Fibroblast of peridontal ligament (primary cell): ENCODE measurements around the gene B4GAT1.
A peak's percentile ranks its signal among the peaks of the same experiment; 100 is the strongest.

Experiments
- DNase-seq: peaks from one replicate; pipeline ENCODE4 v3.0.0-alpha.2; 2010; ENCODE audit errors: extremely low read depth

B4GAT1 gene

DNA sequence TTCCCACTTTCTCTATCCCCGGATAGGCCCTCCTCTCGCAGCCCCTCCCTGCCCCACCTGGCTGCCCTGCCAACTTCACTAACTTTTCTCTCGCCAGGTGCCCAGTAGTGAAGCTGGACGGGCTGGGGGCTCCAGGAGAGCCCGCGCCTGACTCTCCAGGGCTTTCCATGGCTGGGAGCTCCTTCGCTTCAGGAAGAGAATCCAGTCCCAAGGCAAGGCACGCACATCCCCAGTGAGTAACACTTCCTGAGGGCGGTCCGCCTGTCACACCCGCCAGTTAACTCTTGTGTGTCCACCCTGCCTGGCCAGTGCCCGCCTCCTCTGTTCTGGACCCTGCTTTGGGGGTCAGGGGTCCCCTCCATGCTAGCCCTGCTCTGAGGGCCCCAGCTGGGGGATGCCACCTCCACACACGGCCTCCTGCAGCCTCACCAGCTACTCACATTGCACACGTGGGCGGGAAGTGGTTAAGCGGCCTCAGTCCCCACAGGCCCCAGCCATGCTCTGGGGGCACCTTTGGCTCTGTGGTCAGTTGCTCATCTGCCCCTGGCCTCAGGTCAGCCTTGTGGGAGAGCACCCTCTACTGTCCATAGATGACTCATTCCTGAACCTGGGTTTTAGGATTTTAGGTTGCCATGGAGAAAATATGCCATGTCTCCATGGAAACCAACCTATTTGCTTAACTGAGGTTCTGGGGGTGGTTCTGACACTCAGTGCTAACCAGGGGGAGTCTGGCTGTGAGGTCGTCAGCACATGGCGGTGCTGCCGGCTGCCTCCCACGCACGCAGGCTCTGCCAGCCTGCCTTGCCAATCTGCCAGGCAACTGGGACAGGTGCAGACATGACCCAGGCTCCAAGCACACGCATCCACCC, 11.0 kb downstream of the B4GAT1 start, which contains the start of gene RIN1:
TSS of gene RIN1 (minus strand) at position 201 of the 869 bp plus-strand sequence. CDS start at position 169, 32 bp downstream.
- DNase-seq: peak; percentile 93

DNA sequence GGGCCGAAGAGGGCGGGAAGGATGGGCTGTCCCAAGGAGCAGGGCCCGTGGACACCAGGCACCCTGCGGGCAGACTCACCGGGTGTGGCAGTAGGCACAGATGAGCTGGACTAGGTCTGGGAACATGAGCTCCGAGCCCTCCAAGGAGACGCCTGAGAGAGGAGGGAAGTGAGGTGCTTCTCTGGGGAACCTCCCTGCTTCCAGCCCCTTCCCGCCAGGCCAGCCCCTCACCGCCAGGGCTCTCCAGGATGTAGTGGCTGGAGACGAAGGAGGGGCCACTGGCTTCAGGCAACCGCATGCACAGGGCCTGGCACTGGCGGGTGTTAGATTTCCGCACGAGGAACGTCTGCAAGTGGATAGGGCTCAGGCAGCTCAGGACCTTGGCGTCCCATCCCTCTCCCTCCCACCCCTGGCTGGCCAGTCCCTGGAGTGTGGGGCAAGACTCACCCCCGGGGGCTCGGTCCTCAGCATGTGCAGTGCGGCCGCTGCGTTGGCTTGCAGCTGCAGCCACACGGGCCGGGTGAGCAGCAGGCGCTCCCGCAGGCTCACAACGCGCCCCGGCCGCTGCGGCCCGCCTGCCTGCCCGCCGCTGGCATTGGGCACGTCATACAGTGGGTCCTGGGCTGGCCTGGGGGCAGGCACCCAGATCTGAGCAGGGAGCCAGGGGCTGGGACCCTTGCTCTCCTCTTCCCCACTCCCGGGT, 11.7 kb downstream of the B4GAT1 start:
- DNase-seq: peak; percentile 52

DNA sequence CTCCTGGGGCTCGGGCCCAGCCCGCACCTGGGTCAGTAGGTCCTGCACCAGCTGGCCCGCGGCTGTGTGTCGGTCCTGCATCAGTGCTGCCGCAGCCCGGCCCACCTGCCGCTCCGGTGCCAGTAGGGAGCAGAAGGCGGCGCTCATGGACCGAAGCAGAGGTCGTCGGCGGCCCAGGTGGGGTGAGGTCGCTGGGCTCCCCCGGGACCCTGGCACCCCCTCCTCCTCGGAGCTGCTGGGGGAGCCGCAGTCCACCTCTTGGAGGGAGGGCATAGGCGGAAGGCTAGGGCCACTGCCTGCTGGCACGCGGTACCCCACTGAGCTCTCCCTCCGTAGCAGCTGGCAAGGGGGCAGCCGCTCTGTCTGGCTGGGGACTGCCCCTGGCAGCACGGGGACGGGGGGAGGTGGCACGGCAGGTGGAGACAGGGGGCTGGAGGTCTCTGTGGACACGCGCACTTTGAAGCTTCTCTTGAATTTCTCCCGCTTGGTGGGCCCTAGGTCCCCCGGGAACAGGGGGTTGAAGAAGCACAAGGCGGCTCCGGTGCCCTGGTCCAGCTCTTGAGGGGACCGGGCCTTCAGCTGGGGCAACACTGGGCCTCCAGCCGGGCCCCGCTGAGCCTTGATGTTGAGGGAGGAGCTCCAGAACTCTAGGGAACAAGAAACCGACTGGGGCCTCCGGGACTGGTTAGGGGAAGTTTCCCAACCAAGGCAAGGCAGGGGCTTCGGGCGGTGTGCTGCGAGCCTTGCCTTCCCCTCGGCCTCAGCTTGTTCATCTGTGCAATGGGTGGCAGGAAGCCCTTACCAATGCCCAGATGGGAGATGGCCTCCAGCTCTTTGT, 12.6 kb downstream of the B4GAT1 start:
- no peak for DNase-seq

DNA sequence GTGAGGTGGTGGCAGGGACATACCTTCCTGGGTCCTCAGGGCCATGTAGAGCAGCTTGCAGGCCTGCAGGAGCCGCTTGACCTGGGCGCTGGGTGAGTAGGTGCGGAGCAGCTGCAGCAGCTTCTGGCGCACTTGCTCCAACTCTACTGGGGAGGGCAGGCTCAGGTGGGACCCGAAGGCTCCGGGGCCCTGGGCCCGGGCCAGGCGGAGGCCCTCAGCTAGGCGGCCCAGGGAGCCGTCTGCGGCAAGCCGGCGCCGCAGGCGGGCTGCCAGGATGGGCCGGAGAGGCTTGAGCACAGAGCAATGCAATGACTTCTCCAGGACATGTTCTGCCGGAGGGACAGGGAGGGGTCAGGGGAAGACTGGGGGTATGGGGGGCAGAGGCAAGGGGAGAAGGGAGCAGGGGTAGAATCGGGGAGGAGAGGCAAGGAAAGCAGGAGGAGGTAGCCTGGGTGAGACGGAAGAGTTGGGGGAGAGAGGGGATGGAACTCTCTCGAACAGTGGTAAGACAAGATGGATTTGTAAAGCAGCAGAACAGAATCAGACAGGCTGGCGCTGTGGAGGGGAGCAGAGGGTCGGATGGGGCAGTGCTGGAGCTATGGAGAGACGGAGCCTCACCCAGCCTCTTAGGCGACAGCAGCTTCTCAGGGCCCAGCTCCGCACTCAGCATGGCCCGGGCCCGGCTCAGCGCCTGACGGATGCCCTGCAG, 13.4 kb downstream of the B4GAT1 start:
- DNase-seq: no peak

DNA sequence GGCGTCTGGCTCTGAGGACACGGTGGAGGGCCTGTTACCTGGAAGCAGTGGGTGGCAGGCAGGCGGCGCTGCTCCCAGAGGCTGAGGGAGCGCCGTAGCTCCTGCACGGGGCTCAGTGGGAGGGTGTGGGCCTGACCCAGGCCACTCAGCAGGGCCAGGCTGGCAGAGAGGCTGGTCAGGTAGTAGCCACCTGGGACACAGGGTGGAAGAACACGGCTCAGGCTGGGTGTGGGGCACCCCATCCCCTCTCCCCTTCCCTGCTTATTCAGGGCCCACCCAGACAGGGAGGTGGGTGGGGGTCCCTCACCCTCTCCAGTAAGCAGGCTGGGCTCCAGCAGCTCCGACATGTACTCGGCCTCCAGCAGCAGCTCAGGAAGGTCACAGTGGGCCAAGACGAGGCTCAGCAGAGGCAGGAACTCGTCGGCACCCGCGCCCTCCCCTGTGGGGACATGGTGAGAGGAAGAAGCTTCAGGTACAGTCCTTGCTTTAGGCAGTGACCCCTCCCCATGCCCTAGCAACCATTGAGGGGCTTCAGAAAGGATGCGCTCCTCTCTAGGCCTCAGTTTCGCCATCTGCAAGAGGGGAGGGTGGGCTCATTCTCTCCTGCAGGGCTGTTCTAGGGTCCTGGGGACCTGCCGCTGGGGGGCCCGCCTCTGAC, 14.1 kb downstream of the B4GAT1 start:
- no peak for DNase-seq

DNA sequence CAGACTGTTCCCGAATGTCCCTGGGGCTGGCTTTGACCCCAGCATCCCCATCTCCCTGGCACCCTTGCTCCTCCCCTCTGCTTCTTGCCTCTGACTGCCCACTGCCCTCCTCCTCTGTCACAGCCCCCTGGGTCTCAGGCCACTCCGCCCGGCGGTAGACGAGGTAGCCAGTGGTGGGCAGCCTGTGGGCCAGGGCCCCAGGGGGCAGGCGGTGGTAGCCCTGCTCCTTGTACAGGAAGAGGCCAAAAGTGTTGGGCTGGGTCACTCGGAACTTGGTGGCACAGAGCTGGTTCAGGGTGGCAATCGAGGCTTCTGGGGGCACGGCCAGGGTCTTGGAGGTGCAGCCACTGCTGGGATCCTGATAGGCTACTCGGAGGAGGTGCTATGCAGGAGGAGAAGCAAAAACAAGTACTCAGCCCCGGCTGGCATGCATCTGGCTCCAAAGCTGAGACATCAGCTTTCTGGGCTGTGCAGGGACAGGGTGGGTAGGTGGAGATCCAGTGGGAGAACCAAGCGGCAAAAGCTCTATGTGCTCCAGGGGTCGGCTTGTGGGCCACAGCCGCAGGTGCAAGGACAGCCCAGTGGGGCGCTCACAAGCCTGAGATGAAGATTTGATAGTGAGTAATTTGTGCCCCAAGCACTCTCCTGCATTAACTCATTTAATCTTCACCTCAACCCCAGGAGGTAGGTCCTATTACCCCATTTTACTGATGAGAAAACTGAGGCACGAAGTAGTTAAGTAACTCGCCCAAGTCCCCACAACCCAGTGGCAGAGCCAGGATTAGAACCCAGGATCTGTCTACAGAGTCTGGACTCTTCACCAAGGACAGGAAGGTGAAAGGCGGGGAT, 14.8 kb downstream of the B4GAT1 start:
- DNase-seq: no peak

DNA sequence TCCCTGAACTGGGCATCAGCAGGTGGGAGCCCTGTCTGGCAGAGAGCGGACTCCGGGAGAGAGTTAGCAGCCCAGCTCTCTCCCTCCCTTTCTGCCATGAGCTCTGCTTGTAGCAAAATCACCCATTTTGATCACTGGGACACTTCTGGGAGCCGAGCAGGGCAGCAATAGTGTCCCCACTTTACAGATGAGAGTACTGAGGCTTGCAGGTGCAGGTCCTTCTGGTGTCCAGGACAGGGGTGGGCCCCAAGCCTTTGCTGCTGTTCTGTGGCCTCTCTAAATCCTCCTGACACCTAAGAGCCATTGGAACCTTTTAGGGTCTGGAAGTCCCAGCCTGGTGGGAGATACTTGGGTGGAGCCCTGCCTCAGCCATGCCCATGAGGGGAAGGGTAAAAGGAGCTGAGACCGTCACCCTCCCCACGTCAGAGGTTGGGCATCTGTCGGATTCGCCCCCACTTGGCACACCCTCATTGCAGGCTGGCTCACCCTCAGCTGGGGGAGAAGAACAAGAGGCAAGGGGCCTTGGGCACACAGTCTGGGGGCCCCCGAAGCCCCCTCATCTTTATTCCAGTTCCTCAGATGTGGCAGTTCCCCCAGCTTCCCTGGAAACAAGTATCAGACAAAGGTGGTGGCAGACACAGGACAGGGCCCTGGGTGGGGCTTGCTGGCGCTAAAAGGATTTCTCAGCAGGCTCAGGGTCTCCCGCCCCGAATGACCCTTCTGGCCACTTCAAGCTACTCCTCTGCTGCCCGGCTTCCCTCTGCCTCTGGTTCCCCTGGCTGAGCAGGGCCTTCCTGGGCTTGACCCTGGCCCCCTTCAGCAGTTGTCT, 15.7 kb downstream of the B4GAT1 start:
- no peak for DNase-seq

DNA sequence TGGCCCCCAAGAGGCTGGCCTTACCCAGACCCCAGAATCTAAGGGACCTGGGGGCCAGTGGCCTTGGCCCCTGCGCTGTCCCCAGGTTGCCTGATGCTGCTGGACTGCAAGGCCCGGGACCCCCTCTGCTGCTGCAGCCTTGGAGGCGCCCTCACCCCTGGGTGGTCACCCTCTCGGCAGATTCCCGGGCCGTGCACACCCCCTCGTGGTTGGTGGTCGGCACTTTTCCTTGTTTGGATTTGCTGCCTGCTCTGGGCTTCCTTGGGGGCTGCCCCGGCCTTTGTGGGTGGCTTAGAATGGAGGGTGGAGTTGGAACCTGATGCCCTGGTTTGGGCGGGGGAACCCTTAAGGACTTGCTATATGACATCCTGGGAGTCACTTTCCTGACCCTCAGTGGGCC, 16.5 kb downstream of the B4GAT1 start:
- no peak for DNase-seq

DNA sequence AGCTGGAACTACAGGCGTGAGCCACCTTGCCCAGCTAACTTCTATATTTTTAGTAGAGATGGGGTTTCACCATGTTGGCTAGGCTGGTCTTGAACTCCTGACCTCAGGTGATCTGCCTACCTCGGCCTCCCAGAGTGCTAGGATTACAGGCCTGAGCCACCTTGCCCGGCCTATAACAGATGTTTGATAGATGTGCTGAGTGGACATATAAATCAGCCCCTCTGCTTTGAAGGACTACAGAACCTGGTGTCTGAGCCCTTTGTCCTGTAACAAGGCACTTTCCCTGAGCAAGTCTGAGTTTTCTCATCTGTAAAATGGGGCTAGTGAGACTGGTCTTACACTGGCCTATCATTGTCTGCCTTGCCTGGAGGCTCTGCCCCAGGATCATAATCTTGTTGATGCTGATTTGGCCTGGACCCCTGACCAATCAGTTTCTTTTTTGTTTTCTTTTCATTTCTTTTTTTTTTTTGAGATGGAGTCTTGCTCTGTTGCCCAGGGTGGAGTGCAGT, 18.2 kb downstream of the B4GAT1 start:
- no peak for DNase-seq

DNA sequence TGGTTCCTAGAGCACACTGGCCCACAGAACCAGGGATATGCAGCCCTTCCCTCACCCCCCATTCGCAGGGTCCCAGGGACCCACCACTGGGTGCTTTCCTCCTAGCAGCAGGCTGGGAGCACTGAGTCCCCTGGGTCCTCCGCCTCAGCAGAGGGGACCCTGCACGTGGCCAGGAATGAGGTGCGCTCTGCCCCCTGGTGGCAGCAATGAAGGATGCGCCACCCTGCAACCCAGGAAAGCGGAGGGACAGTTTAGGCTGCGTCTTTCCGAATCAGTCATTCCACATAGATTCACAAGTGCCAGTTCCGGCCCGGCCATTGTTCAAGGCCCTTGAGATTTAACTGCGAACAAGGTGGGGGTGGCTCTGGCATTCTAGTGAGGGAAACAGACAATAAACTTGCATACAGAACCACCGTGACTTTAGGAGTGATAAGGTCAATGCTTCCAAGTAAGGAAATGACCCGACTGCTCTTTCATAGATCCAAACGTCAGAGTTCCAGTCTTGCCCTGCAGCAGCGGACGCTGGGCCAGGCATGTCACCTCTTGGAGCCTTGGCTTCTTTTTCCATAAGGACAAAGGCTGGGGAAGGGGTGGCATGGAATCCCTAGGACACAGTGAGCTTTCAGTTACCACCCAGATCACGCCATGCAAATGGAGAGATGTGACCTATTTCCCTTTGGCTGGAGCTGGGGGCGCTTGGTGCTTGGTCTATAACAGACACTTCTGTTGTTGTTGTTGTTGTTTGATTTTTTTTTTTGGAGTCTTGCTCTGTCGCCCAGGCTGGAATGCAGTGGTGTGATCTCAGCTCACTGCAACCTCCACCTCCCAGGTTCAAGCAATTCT, 18.9 kb downstream of the B4GAT1 start:
- DNase-seq: peak; percentile 69

DNA sequence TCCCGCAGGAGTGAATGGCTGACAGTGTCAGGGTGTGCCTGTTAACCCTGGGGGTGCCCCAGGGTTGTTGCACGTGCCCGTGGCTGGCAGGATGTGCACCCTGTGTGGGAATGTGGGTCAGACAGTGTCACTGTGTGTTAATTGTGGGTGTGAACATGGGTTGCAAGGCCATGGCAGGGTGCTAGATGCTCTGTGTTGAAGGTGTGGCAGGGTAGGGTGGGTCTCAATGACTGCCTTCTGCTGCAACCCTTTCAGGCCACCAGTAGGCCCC, 19.5 kb downstream of the B4GAT1 start:
- DNase-seq: no peak

DNA sequence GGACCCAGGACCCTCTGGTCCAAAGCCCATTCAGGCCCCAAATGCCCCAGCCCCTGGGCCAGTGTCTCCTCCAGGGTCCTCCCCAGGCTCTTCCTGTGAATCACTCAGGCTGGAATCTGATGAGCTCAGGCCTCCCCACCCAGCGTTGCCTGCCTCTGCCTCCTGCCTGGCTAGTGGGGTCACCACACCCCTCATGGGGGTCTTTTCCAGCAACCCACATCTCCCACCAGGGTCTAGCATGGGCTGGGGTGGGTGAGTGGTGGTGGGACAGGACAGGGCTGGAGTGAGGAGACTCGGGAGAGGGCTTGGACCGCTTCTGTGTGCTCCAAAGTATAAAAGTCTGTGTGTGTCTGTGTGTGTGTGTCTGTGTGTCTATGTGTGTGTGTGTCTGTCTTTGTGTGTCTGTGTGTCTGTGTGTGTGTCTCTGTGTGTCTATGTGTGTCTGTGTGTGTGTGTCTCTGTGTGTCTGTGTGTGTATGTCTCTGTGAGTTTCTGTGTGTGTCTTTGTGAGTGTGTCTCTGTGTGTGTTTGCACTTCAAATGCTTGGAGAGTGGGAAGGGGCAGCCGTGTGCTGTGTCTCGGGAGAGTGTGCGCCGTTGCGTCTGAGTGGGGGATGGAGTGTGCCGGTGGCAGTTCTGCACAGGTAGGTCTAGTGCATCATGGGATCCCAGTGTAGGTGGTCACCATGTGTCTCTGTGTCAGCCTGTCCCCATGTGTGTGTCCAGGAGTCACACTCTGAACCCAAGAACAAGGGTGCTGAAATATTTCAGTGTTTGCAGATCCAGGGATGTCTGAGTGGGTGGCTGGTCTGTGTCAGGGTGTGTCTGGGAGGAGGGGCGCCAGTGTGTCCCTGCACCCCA, 20.0 kb downstream of the B4GAT1 start:
- peak; percentile 51 for DNase-seq

DNA sequence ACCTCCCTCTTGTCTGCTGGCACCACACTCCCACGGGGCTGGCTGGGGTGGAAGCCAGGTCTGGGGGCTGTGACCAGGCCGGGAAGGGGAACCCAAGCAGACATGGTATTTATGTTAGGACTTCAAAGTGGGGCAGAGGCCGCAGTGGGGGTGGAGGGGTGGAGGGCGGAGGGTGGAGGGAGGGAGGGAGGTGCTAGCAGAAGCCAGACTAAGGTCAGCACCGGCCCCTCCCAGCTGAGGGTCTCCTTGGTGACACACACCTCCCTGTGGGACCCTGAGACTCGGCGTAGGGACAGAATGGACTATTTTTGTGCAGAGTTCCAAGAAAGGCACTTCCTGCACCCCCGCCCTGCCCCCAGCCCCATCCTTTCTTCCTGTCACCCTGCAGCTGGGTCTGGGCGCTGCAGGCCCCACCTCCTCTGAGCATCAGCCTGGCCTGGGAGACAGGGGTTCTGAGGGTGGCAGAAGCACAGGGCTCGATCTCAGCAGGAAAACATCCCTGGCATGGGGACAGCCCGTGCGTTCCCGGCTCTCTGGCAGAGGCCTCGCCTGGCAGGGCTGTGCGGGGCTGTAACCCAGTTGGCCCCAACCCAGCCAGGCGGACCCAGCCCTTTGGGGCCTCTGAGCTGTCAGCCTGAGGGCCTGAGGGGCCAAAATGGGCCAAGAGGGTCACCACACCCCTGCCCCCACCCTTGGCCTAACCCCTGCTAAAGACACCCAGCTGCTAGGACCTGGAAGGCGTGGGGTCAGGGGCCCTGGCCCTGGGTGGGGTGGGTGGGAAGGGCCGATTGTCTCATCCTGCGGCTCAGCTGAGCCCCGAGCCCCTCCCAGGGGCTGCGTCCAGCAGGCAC, 20.9 kb downstream of the B4GAT1 start:
- DNase-seq: peak; percentile 41

DNA sequence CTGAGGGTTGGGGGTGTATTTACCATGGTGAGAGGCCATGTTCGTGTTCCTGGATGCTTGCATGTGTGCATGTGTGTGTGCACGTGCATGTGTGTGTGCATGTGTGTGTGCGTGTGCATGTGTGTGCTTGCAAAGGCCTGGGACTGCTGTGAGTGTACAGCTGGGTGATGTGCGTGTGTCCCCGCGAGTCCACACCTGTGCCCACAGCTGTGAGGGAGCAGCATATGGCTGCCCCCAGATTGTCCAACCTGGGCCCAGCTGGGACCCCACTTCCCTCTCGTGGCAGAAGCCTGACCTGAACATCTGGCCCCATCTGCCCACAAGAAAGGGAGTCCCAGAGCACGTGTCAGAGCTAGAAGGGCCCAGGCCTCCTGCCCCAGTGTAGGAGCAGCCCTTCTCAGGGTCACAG, 22.2 kb downstream of the B4GAT1 start:
- no peak for DNase-seq

DNA sequence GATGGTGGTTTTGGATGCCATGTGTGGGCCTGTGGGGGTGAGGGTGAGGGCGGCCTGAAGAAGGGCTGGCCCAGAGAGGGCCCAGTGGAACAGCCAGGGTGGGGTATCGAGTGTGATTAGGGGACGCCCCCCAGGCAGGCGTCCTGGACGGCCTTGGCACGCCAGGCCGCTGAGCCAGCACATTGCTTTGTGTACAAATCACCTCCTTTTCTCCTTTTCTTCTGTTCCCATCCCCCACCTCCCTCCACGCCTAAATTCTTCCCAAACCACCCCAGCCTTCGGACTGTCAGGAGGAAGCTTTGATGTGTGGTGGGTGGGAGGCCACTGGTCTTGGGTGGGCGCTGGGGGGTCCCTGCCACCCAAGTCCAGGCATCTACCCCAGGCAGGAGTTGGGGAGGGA, 22.8 kb downstream of the B4GAT1 start:
- DNase-seq: peak; percentile 36

DNA sequence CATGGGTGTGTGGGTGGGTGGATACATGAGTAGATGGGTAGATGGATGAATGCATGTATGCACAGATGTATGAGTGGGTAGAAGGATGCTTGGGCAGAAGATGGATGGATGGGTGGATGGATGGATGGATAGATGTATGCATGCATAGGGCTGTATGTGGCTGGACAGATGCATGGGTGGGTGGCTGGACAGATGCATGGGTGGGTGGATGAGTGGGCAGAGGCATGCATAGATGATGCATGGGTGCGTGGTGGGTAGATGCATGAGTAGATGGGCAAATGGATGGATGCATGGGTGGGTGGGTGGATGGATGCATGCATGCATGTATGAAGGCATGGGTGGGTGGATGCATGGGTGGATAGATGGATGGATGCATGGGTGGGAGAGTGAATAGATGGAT, 23.7 kb downstream of the B4GAT1 start:
- no peak for DNase-seq
